K562 (cell line): ENCODE results near the gene ADAMTS20. TPM values are rescaled to one million over a fixed set of nuclear protein-coding genes. Genes with fewer than 3 reads are reported as not detected.

Source experiments
- ATAC-seq: fragments of 200-7000 bp; cut with Tn5 transposase; 3 replicates; pipeline ENCODE4 v1.9.1; 2020; ENCODE audit warnings: moderate library complexity
- BruUV-seq: library from RNA; stranded (reverse); fragments of 400-500 nt; replicated peaks from 2 replicates; lab custom pipeline; 2021; lab: Mats Ljungman, UMichigan
- CTCF ChIA-PET: fragments of 300-600 bp; formaldehyde crosslinking; extraction: SDS; loops from one replicate; lab custom pipeline; 2021; ENCODE audit warnings: low intra/inter-chr PET ratio; lab: Yijun Ruan, JAX
- POLR2A ChIA-PET: fragments of 300-600, 350-650 bp; sonication (Branson Sonifier 250); formaldehyde crosslinking; extraction: SDS; loops from one replicate; lab custom pipeline; 2021; ENCODE audit warnings: antibody characterized with exemption, inconsistent platforms; lab: Yijun Ruan, JAX
- DNase-seq, 4 experiments: peaks; one replicate each; pipeline versions ENCODE4 v3.0.0 to v3.0.0-alpha.2; 2011 to 2018; ENCODE audit warnings: low spot score in 3 of 4, mixed read lengths in 3 of 4; ENCODE audit errors: extremely low read depth in 1 of 4
- FAIRE-seq: peaks from 2 replicates; lab custom pipeline; 2011; peaks lifted over from hg19 to GRCh38; lab: Jason Lieb, UNC
- H2AFZ ChIP-seq: 2 replicates; pipeline ENCODE4 v1.6.0; 2011; ENCODE audit warnings: low read depth, low read length, control low read depth, inconsistent platforms
- H3K27ac ChIP-seq: fragments of 200-600 bp; 3 replicates; pipeline ENCODE4 v1.8.0; 2011; ENCODE audit warnings: low read depth, mild to moderate bottlenecking, control low read depth, inconsistent platforms, low read length, moderate library complexity, mixed read lengths; ENCODE audit errors: extremely low read depth
- H3K27me3 ChIP-seq, 2 experiments: fragments of 300-600 bp in 1 of 2; 2 replicates in 1 of 2; 3 replicates in 1 of 2; pipeline versions ENCODE4 v1.6.0 to v1.8.0; 2011; ENCODE audit warnings: inconsistent platforms in 2 of 2, low read length in 2 of 2, mild to moderate bottlenecking in 1 of 2, mixed read lengths in 1 of 2, moderate library complexity in 1 of 2; ENCODE audit not compliant: control insufficient read depth in 2 of 2, insufficient read depth in 2 of 2
- H3K36me3 ChIP-seq: fragments of 300-600 bp; 3 replicates; pipeline ENCODE4 v1.8.0; 2011; ENCODE audit warnings: mild to moderate bottlenecking, low read length, inconsistent platforms; ENCODE audit not compliant: control insufficient read depth, insufficient read depth
- H3K4me1 ChIP-seq, 2 experiments: fragments of 200-600 bp in 1 of 2; replicated peaks in 1 of 2; 2 replicates in 1 of 2; 3 replicates in 1 of 2; pipeline versions ENCODE4 v1.5.1 to v1.8.0; 2011; ENCODE audit warnings: inconsistent platforms in 2 of 2, low read length in 2 of 2, mild to moderate bottlenecking in 1 of 2, mixed read lengths in 1 of 2, moderate library complexity in 1 of 2; ENCODE audit not compliant: control insufficient read depth in 2 of 2, insufficient read depth in 2 of 2
- H3K4me2 ChIP-seq: 2 replicates; pipeline ENCODE4 v1.6.1; 2011; ENCODE audit warnings: low read length, control low read depth, inconsistent platforms, mixed read lengths; ENCODE audit not compliant: insufficient read depth
- H3K4me3 ChIP-seq: fragments of 200-600 bp; sonication (generic), shearing (Covaris generic); 2 replicates; pipeline ENCODE4 v1.5.1; 2016; ENCODE audit warnings: control low read depth, inconsistent platforms
- H3K79me2 ChIP-seq: fragments of 200-600 bp; 3 replicates; pipeline ENCODE4 v1.8.0; 2011; ENCODE audit warnings: low read length, inconsistent platforms; ENCODE audit not compliant: control insufficient read depth, insufficient read depth
- H3K9ac ChIP-seq, 2 experiments: 2 replicates each; pipeline versions ENCODE4 v1.6.0 to v1.6.1; 2011; ENCODE audit warnings: low read depth in 2 of 2, low read length in 2 of 2, control low read depth in 1 of 2, inconsistent platforms in 1 of 2, mild to moderate bottlenecking in 1 of 2, mixed read lengths in 1 of 2; ENCODE audit not compliant: insufficient read depth in 1 of 2
- H3K9me1 ChIP-seq: one replicate; pipeline ENCODE4 v1.6.0; 2011; ENCODE audit warnings: inconsistent platforms, mild to moderate bottlenecking, low read length, moderate library complexity; ENCODE audit not compliant: control insufficient read depth, insufficient read depth
- H3K9me3 ChIP-seq: replicated peaks from 2 replicates; pipeline ENCODE4 v1.5.1; 2011; ENCODE audit warnings: low read depth, low read length, inconsistent platforms; ENCODE audit not compliant: control insufficient read depth, insufficient read depth
- H4K20me1 ChIP-seq: replicated peaks from 2 replicates; pipeline ENCODE4 v1.6.1; 2011; ENCODE audit warnings: low read length, inconsistent platforms, mixed read lengths; ENCODE audit not compliant: control insufficient read depth, insufficient read depth
- BCL6 ChIP-seq: fragments of 250-450 bp; sonication (Bioruptor Pico); IDR thresholded peaks from 2 replicates; pipeline ENCODE4 v1.4.0; 2020
- ELK3 ChIP-seq: fragments of 450-650 bp; formaldehyde crosslinking; IDR thresholded peaks from 2 replicates; pipeline ENCODE4 v1.4.0; 2020; ENCODE audit warnings: mild to moderate bottlenecking
- KAT7 ChIP-seq: sonication (generic); formaldehyde crosslinking; IDR thresholded peaks from 2 replicates; pipeline ENCODE4 v1.8.0; 2022; ENCODE audit warnings: missing genetic modification reagents, mild to moderate bottlenecking, borderline replicate concordance
- MAFF ChIP-seq: IDR thresholded peaks from 2 replicates; pipeline ENCODE4 v1.6.1; 2012; ENCODE audit warnings: low read length, improper control_type of control experiment
- MAFK ChIP-seq: IDR thresholded peaks from 2 replicates; pipeline ENCODE4 v1.6.1; 2011; ENCODE audit warnings: low read length, improper control_type of control experiment
- NR4A1 ChIP-seq, 2 experiments: fragments of 250-450 bp in 1 of 2; fragments of 450-650 bp in 1 of 2; sonication (Bioruptor Pico) in 1 of 2; IDR thresholded peaks; 2 replicates each; pipeline versions ENCODE4 v1.4.0 to v1.6.1; 2016 to 2020; ENCODE audit warnings: mild to moderate bottlenecking in 2 of 2, missing compliant biosample characterization in 1 of 2, missing genetic modification characterization in 1 of 2, moderate library complexity in 1 of 2
- PCBP2 ChIP-seq: fragments of 200-400 bp; formaldehyde crosslinking; IDR thresholded peaks from 2 replicates; pipeline ENCODE4 v1.6.1; 2018; ENCODE audit warnings: low read length, low read depth, mild to moderate bottlenecking, moderate library complexity; ENCODE audit not compliant: poor library complexity, severe bottlenecking
- PRMT5 ChIP-seq: sonication (generic); formaldehyde crosslinking; IDR thresholded peaks from 2 replicates; pipeline ENCODE4 v1.5.0; 2020; ENCODE audit warnings: missing genetic modification reagents
- RBFOX2 ChIP-seq: fragments of 200-400 bp; formaldehyde crosslinking; IDR thresholded peaks from 2 replicates; pipeline ENCODE4 v1.6.1; 2017; ENCODE audit warnings: low read depth, mild to moderate bottlenecking, low read length, moderate library complexity
- SLC30A9 ChIP-seq: fragments of 250-450 bp; sonication (Bioruptor Pico); IDR thresholded peaks from 2 replicates; pipeline ENCODE4 v1.8.0; 2022; ENCODE audit warnings: mild to moderate bottlenecking, moderate library complexity
- SRF ChIP-seq, 2 experiments: fragments of 250-450, 450-650 bp in 1 of 2; sonication (Bioruptor Pico) in 1 of 2; sonication (generic) in 1 of 2; formaldehyde crosslinking; IDR thresholded peaks; 2 replicates each; pipeline versions ENCODE4 v1.5.0 to v1.5.1; 2020 to 2022; ENCODE audit warnings: mild to moderate bottlenecking in 1 of 2, missing genetic modification reagents in 1 of 2
- ZC3H8 ChIP-seq: fragments of 450-650 bp; IDR thresholded peaks from 2 replicates; pipeline ENCODE4 v1.6.1; 2017
- ZFP1 ChIP-seq: fragments of 450-650 bp; formaldehyde crosslinking; IDR thresholded peaks from 2 replicates; pipeline ENCODE4 v1.4.0; 2020; ENCODE audit warnings: mild to moderate bottlenecking, mixed read lengths
- ZFP30 ChIP-seq: fragments of 250-450 bp; sonication (Bioruptor Pico); IDR thresholded peaks from 2 replicates; pipeline ENCODE4 v1.8.0; 2022; ENCODE audit warnings: moderate library complexity, mild to moderate bottlenecking, inconsistent platforms, borderline replicate concordance
- ZNF316 ChIP-seq: fragments of 450-650 bp; IDR thresholded peaks from 2 replicates; pipeline ENCODE4 v1.6.1; 2016
- ZNF398 ChIP-seq: fragments of 250-450 bp; sonication (Bioruptor Pico); IDR thresholded peaks from 2 replicates; pipeline ENCODE4 v1.8.0; 2021; ENCODE audit warnings: moderate library complexity, mild to moderate bottlenecking, inconsistent platforms
- WGBS: fragments of 100-300 bp; shearing (Covaris generic); methylation state at CpG from one replicate; pipeline ENCODE4 v1.1.6; 2016; ENCODE audit warnings: low coverage, mixed read lengths; ENCODE audit not compliant: insufficient coverage; ENCODE audit errors: missing lambda C conversion rate; 5-methylcytosine and 5-hydroxymethylcytosine counted together
- in situ Hi-C: fragments of 300-500 bp; cut with MboI; formaldehyde crosslinking; loops from 4 replicates; pipeline ENCODE4 v1.15.0; 2018; ENCODE audit warnings: inconsistent platforms, mixed read lengths
- intact Hi-C: fragments of 100-400 bp; cut with micrococcal nuclease; formaldehyde crosslinking; loops from 2 replicates; pipeline ENCODE4 v1.14.2; 2022
- polyA plus RNA-seq, 8 experiments: library from polyadenylated mRNA; depleted of rRNA in 4 of 8; stranded (reverse) in 5 of 8; unstranded in 3 of 8; fragments of >200 nt; fragmentation: Nextera tagmentation in 2 of 8; fragmentation: Illumina TruSeq in 1 of 8; extraction: Ambion mirVana in 2 of 8; extraction: Trizol in 1 of 8; gene quantifications; 2 replicates each; pipeline versions ENCODE4 v1.2.1 to v1.2.3, GENCODE V29; 2011 to 2014; ENCODE audit warnings: inconsistent platforms in 1 of 8, missing spikeins in 1 of 8
- total RNA-seq, 7 experiments: library from RNA; depleted of rRNA in 6 of 7; stranded (reverse); fragments of >200 nt in 6 of 7; fragmentation: Illumina TruSeq in 2 of 7; extraction: Trizol in 2 of 7; gene quantifications; 2 replicates each; pipeline versions ENCODE4 v1.2.1 to v1.2.3, GENCODE V29; 2011 to 2021; ENCODE audit warnings: low replicate concordance in 1 of 7

ADAMTS20 gene
- total and polyA plus RNA-seq, 9 of the 15 experiments (the other 6 are each of a cell fraction or from before 2014, with no cell fraction given) = 0.01 to 0.84 (median 0.07) TPM; not detected in 2

- Histone ChIP-seq H3K9me1 (no peaks in the 10 kb centered on the region), H3K4me3 (no peak overlapping the region), H3K27ac (no peak overlapping the region), H3K4me2 (no peak overlapping the region), H3K27me3 (no peaks in the 10 kb centered on the region), H3K9me3 (no peaks in the 10 kb centered on the region), H3K4me1 (no peaks in the 10 kb centered on the region), H3K9ac (no peak overlapping the region), H2AFZ (no peak overlapping the region), H3K36me3 (no peaks in the 10 kb centered on the region), H3K79me2 (no peaks in the 10 kb centered on the region), H4K20me1 (no peaks in the 10 kb centered on the region)
- peak; percentile 54 for TF ChIP-seq ZFP1 (CRISPR knock-in tag)
- no peak for TF ChIP-seq ZFP30
- WGBS = 0% methylated on average over 1 of the region's 1 CpG
- no TSS peak for BruUV-seq
- intact Hi-C loops = no loop called here
- in situ Hi-C loops = no loop called here
- no peak for ATAC-seq
- POLR2A ChIA-PET = no interaction called here
- no peak for FAIRE-seq
- no peak for DNase-seq
- CTCF ChIA-PET = no interaction called here
Measured at GRCh38 chr12:43381879-43382278, 170.1 kb downstream of the ADAMTS20 start.

- H3K27ac ChIP-seq = no peak overlapping the region
- POLR2A ChIA-PET = no interaction called here
- intact Hi-C loops = no loop called here
- TF ChIP-seq NR4A1 (CRISPR knock-in tag; IDR thresholded peaks at IDR 0.05) (no peak), NR4A1 (tag; IDR thresholded peaks at IDR 0.05) (no peak), ELK3 (no peak), ZC3H8 (no peak), ZNF316 (peak; percentile 67), RBFOX2 (no peak), MAFF (peak; percentile 41; the same call in 1 of the 2 replicates), KAT7 (no peak), PRMT5 (CRISPR knock-in tag) (no peak), BCL6 (CRISPR knock-in tag) (no peak), SRF (CRISPR knock-in tag; IDR thresholded peaks at IDR 0.05) (no peak), SLC30A9 (no peak), MAFK (peak; percentile 31; the same call in 1 of the 2 replicates), ZNF398 (CRISPR knock-in tag) (no peak), PCBP2 (no peak)
Measured at GRCh38 chr12:43378448-43378847, 173.6 kb downstream of the ADAMTS20 start.

More at GRCh38 chr12:43378448-43378847, 173.6 kb downstream of the ADAMTS20 start:
- H3K27me3 ChIP-seq = no peaks in the 10 kb centered on the region
- H3K36me3 ChIP-seq = no peaks in the 10 kb centered on the region
- in situ Hi-C loops = no loop called here
- no peaks in the 10 kb centered on the region for H3K9me3 ChIP-seq
- no TSS peak for BruUV-seq
- CTCF ChIA-PET = no interaction called here
- no peaks in the 10 kb centered on the region for H3K4me1 ChIP-seq
- no peak for FAIRE-seq
- no peaks in the 10 kb centered on the region for H3K79me2 ChIP-seq
- no peak overlapping the region for H2AFZ ChIP-seq
- H3K9ac ChIP-seq = no peak overlapping the region
- ATAC-seq = no peak
- no peak overlapping the region for H3K4me2 ChIP-seq
- no peak for DNase-seq
- H3K9me1 ChIP-seq = no peaks in the 10 kb centered on the region
- H3K4me3 ChIP-seq = no peak overlapping the region
- H4K20me1 ChIP-seq = no peaks in the 10 kb centered on the region
